HG03139 (cell line): Measurements from ENCODE around the gene CHCHD1.
"Not testable (repeated sequence)": the region's sequence is repeated elsewhere in the genome, so short reads cannot be mapped to it uniquely, and the experiment has no call there.

Source experiments
- ATAC-seq: cut with Tn5 transposase; IDR thresholded peaks from one replicate; pipeline ENCODE4 v1.9.1; 2021; ENCODE audit not compliant: unreplicated experiment

The CHCHD1 gene

GRCh38 chr10:73790886-73791625 lies 9.2 kb downstream of the CHCHD1 start:
- ATAC-seq: no peak

- no peak for ATAC-seq
Observed at GRCh38 chr10:73791871-73792400, 10.1 kb downstream of the CHCHD1 start.

GRCh38 chr10:73793456-73793855 lies 11.6 kb downstream of the CHCHD1 start:
- no peak for ATAC-seq

- ATAC-seq: not testable (repeated sequence)
Observed at GRCh38 chr10:73795491-73795890, 13.6 kb downstream of the CHCHD1 start.

GRCh38 chr10:73796035-73796434 lies 14.2 kb downstream of the CHCHD1 start:
- ATAC-seq: not testable (repeated sequence)

- no peak for ATAC-seq
Observed at GRCh38 chr10:73796766-73797165, 14.9 kb downstream of the CHCHD1 start.

GRCh38 chr10:73797324-73798025 lies 15.6 kb downstream of the CHCHD1 start:
- no peak for ATAC-seq

- ATAC-seq: no peak
Observed at GRCh38 chr10:73798087-73798486, 16.2 kb downstream of the CHCHD1 start.

GRCh38 chr10:73798927-73799560 lies 17.2 kb downstream of the CHCHD1 start:
- no peak for ATAC-seq

- ATAC-seq: no peak
Observed at GRCh38 chr10:73799899-73800559, 18.2 kb downstream of the CHCHD1 start.

- ATAC-seq: no peak
Observed at GRCh38 chr10:73800560-73801252, 18.9 kb downstream of the CHCHD1 start.

- ATAC-seq: no peak
Observed at GRCh38 chr10:73801253-73801590, 19.4 kb downstream of the CHCHD1 start.

- no peak for ATAC-seq
Observed at GRCh38 chr10:73802276-73802991, 20.6 kb downstream of the CHCHD1 start.

- ATAC-seq: no peak
Observed at GRCh38 chr10:73803680-73804286, 21.9 kb downstream of the CHCHD1 start.

GRCh38 chr10:73806176-73806950 lies 24.5 kb downstream of the CHCHD1 start:
- ATAC-seq: no peak

GRCh38 chr10:73807471-73807870 lies 25.6 kb downstream of the CHCHD1 start:
- no peak for ATAC-seq

- ATAC-seq: no peak
Observed at GRCh38 chr10:73808021-73808815, 26.4 kb downstream of the CHCHD1 start.
